T-helper 1 cell treated with Interleukin-12 subunit alpha and Interleukin-12 subunit beta and Interleukin-4 antibody, amounts not matched to agents 30 μg/mL and 1 μg/mL, for 36 hours (primary cell): ENCODE results near the gene SARS1.

Source experiments
- H3K27ac Mint-ChIP-seq: one replicate; pipeline ENCODE4 v1.8.0; 2021; ENCODE audit warnings: mild to moderate bottlenecking, mixed read lengths
- H3K27me3 Mint-ChIP-seq: one replicate; pipeline ENCODE4 v1.8.0; 2021; ENCODE audit warnings: low read depth, mixed read lengths
- H3K36me3 Mint-ChIP-seq: one replicate; pipeline ENCODE4 v1.8.0; 2021; ENCODE audit warnings: low read depth, mixed read lengths
- H3K4me1 Mint-ChIP-seq: one replicate; pipeline ENCODE4 v1.8.0; 2021; ENCODE audit warnings: low read depth, mixed read lengths
- H3K4me3 Mint-ChIP-seq: one replicate; pipeline ENCODE4 v1.8.0; 2021; ENCODE audit warnings: mild to moderate bottlenecking, moderate library complexity, mixed read lengths
- H3K9me3 Mint-ChIP-seq: one replicate; pipeline ENCODE4 v1.8.0; 2021; ENCODE audit warnings: mixed read lengths

SARS1 gene

GRCh38 chr1:109247401-109248365 is 34.0 kb downstream of the SARS1 start:
- H3K4me1 Mint-ChIP-seq: peaks cover 4% of the 10 kb centered on the region
- H3K27ac Mint-ChIP-seq: no peak overlapping the region
- peaks cover 34% of the 10 kb centered on the region for H3K27me3 Mint-ChIP-seq
- H3K4me3 Mint-ChIP-seq: no peak overlapping the region
- no peaks in the 10 kb centered on the region for H3K36me3 Mint-ChIP-seq
- no peaks in the 10 kb centered on the region for H3K9me3 Mint-ChIP-seq

DNA sequence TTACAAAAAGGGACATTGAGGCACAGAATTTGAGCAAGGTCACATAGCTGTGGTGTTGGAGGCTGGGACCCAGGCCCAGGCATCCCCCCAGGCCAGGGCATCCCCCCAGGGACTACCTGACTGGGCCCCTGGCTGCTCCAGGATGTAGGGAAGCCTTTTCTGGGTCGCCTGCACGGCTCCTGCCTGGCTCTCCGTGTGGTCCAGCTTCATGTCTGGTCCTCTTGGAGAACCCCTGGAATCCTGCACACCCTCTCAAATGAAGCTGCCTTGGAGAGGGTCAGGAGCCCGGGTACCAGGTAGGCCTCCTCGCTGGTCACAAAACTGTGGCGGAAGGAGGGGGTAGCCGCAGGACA is 34.7 kb downstream of the SARS1 start:
- H3K36me3 Mint-ChIP-seq: no peaks in the 10 kb centered on the region
- H3K27ac Mint-ChIP-seq: no peak overlapping the region
- H3K4me3 Mint-ChIP-seq: no peak overlapping the region
- H3K4me1 Mint-ChIP-seq: peaks cover 4% of the 10 kb centered on the region
- H3K27me3 Mint-ChIP-seq: peaks cover 34% of the 10 kb centered on the region
- no peaks in the 10 kb centered on the region for H3K9me3 Mint-ChIP-seq

GRCh38 chr1:109248797-109249629 is 35.3 kb downstream of the SARS1 start, which contains the start of gene CELSR2:
CELSR2 (plus strand) TSS chr1:109249539; CDS start chr1:109250080, 541 bp downstream.
- Mint-ChIP-seq H3K27ac (no peak within 1 kb of the TSS), H3K27me3 (peaks cover 33% of the 10 kb centered on the region), H3K4me3 (peak within 1 kb of the TSS; percentile 37), H3K9me3 (no peaks in the 10 kb centered on the region), H3K4me1 (peaks cover 4% of the 10 kb centered on the region), H3K36me3 (no peaks in the 10 kb centered on the region)

GRCh38 chr1:109249654-109250401 is 36.1 kb downstream of the SARS1 start:
- no peak overlapping the region for H3K4me3 Mint-ChIP-seq
- peaks cover 4% of the 10 kb centered on the region for H3K4me1 Mint-ChIP-seq
- no peaks in the 10 kb centered on the region for H3K36me3 Mint-ChIP-seq
- H3K27me3 Mint-ChIP-seq: peaks cover 25% of the 10 kb centered on the region
- no peak overlapping the region for H3K27ac Mint-ChIP-seq
- H3K9me3 Mint-ChIP-seq: no peaks in the 10 kb centered on the region

- Mint-ChIP-seq H3K4me3 (peak overlapping the region; percentile 46), H3K27ac (no peak overlapping the region), H3K9me3 (no peaks in the 10 kb centered on the region), H3K4me1 (peaks cover 4% of the 10 kb centered on the region), H3K27me3 (peaks cover 25% of the 10 kb centered on the region), H3K36me3 (no peaks in the 10 kb centered on the region)
These were observed 36.9 kb downstream of the SARS1 start for GRCh38 chr1:109250454-109251276.

DNA sequence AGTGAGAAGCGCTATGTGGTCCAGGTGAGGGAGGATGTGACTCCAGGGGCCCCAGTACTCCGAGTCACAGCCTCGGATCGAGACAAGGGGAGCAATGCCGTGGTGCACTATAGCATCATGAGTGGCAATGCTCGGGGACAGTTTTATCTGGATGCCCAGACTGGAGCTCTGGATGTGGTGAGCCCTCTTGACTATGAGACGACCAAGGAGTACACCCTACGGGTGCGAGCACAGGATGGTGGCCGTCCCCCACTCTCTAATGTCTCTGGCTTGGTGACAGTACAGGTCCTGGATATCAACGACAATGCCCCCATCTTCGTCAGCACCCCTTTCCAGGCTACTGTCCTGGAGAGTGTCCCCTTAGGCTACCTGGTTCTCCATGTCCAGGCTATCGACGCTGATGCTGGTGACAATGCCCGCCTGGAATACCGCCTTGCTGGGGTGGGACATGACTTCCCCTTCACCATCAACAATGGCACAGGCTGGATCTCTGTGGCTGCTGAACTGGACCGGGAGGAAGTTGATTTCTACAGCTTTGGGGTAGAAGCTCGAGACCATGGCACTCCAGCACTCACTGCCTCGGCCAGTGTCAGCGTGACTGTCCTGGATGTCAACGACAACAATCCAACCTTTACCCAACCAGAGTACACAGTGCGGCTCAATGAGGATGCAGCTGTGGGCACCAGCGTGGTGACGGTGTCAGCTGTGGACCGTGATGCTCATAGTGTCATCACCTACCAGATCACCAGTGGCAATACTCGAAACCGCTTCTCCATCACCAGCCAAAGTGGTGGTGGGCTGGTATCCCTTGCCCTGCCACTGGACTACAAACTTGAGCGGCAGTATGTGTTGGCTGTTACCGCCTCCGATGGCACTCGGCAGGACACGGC is 37.8 kb downstream of the SARS1 start:
- no peaks in the 10 kb centered on the region for H3K9me3 Mint-ChIP-seq
- no peak overlapping the region for H3K27ac Mint-ChIP-seq
- H3K36me3 Mint-ChIP-seq: no peaks in the 10 kb centered on the region
- peaks cover 22% of the 10 kb centered on the region for H3K27me3 Mint-ChIP-seq
- no peak overlapping the region for H3K4me3 Mint-ChIP-seq
- peaks cover 4% of the 10 kb centered on the region for H3K4me1 Mint-ChIP-seq

- H3K36me3 Mint-ChIP-seq: no peaks in the 10 kb centered on the region
- H3K9me3 Mint-ChIP-seq: no peaks in the 10 kb centered on the region
- peaks cover 4% of the 10 kb centered on the region for H3K4me1 Mint-ChIP-seq
- H3K4me3 Mint-ChIP-seq: no peak overlapping the region
- H3K27me3 Mint-ChIP-seq: peaks cover 16% of the 10 kb centered on the region
- H3K27ac Mint-ChIP-seq: no peak overlapping the region
These were observed 38.6 kb downstream of the SARS1 start for GRCh38 chr1:109252167-109252892.

- H3K9me3 Mint-ChIP-seq: no peaks in the 10 kb centered on the region
- H3K36me3 Mint-ChIP-seq: no peaks in the 10 kb centered on the region
- H3K4me1 Mint-ChIP-seq: peaks cover 4% of the 10 kb centered on the region
- peaks cover 16% of the 10 kb centered on the region for H3K27me3 Mint-ChIP-seq
- no peak overlapping the region for H3K4me3 Mint-ChIP-seq
- H3K27ac Mint-ChIP-seq: no peak overlapping the region
These were observed 39.4 kb downstream of the SARS1 start for GRCh38 chr1:109252893-109253802.

DNA sequence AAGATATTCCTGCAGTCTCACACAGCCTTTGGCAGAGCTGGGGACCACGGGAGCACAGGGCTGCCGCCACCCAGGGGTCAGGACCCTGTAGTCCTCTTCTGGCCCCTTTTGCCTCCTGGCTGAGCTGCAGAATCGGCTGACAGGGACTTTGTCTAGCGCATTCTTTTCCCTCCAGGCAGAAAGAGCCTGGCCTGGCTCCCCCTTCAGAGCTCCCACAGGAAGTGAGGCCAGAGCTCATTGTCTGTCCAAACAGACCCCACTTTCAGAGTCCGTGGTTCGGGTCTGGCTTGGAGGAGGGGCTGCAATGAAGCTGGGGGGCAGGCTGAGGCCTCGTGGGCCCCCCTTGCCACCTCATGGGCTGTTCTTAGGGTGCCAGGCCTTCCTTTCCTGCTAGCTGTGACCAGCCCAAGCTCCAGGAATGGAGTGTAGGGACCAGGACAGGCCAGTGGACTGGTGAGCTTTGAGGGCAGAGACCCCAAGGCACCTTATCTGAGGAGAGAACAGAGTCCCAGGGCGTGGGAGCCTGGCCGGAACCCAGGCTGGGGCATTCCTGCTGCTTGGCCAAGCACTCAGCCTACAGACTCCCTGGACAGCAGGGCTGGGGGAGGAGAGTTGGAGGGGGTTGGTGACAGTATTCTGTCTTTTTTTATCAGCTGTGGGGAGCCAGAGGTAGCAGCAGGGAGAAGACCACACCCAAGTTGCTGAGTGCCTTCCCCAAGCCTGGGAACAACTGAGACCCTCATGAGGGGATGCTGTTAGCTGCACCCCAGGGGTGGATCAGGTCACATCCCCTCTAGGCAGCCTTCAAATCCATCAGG is 40.3 kb downstream of the SARS1 start:
- peaks cover 14% of the 10 kb centered on the region for H3K27me3 Mint-ChIP-seq
- no peaks in the 10 kb centered on the region for H3K36me3 Mint-ChIP-seq
- no peak overlapping the region for H3K4me3 Mint-ChIP-seq
- no peak overlapping the region for H3K27ac Mint-ChIP-seq
- no peaks in the 10 kb centered on the region for H3K9me3 Mint-ChIP-seq
- peaks cover 3% of the 10 kb centered on the region for H3K4me1 Mint-ChIP-seq

GRCh38 chr1:109254621-109255096 is 40.9 kb downstream of the SARS1 start:
- no peaks in the 10 kb centered on the region for H3K36me3 Mint-ChIP-seq
- H3K4me1 Mint-ChIP-seq: no peaks in the 10 kb centered on the region
- H3K27ac Mint-ChIP-seq: no peak overlapping the region
- no peak overlapping the region for H3K4me3 Mint-ChIP-seq
- H3K27me3 Mint-ChIP-seq: peaks cover 11% of the 10 kb centered on the region
- no peaks in the 10 kb centered on the region for H3K9me3 Mint-ChIP-seq

DNA sequence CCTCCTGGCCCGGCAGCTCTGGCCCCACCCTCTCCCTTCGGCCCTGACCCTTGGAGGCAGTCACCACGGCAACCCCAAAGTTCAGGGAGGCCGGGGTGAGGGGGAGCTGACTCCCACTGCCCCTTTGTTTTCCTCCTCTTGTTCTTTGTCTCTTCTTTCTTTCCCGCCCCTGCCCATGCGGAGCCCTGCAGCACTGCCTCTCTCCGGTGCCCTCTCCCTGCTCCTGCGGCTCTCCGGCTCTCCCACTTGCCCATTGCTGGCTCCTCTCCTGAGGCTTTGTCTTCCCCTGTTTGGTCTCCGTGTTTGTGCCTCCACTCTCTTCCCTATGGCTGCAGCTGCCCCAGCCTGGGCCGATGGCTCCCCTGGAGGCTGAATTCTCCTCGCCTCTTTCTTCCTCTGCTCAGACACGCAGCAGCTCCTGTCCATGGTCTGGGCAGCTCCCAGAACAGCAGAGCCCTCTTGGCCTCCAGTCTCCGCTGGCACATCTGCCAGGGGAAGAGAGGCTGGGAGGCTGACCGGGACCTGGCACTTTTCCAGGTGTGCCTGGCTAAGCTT is 41.5 kb downstream of the SARS1 start:
- Mint-ChIP-seq H3K27ac (no peak overlapping the region), H3K9me3 (no peaks in the 10 kb centered on the region), H3K36me3 (no peaks in the 10 kb centered on the region), H3K27me3 (peaks cover 11% of the 10 kb centered on the region), H3K4me3 (no peak overlapping the region), H3K4me1 (no peaks in the 10 kb centered on the region)
